ENCODE measurements around the gene SH2B2.

DNA sequence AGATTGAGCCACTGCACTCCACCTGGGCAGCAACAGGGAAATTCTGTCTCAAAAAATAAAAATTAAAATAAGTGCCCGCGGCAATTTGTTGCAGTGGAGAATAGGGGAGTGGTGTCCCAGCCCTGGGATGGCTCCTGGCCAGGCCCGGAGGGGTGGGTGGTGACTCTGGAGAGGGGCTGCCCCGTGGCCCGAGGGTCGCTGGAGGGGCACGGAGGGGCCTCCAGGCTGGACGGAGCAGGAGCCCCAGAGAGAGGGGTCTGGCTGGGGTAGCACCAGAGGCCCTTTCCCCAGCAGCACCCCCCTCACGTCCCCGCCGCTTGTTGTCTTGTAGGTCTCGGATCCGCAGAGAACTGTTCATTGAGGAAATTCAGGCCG lies 38.6 kb upstream of the SH2B2 start:
- no peak for TF ChIP-seq EZH2 (IDR thresholded peaks at IDR 0.05; ENCODE audit: borderline replicate concordance, low read depth, low read length, severe bottlenecking)
- TF ChIP-seq, protein P1, sequence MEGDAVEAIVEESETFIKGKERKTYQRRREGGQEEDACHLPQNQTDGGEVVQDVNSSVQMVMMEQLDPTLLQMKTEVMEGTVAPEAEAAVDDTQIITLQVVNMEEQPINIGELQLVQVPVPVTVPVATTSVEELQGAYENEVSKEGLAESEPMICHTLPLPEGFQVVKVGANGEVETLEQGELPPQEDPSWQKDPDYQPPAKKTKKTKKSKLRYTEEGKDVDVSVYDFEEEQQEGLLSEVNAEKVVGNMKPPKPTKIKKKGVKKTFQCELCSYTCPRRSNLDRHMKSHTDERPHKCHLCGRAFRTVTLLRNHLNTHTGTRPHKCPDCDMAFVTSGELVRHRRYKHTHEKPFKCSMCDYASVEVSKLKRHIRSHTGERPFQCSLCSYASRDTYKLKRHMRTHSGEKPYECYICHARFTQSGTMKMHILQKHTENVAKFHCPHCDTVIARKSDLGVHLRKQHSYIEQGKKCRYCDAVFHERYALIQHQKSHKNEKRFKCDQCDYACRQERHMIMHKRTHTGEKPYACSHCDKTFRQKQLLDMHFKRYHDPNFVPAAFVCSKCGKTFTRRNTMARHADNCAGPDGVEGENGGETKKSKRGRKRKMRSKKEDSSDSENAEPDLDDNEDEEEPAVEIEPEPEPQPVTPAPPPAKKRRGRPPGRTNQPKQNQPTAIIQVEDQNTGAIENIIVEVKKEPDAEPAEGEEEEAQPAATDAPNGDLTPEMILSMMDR (IDR thresholded peaks at IDR 0.05; ENCODE audit: extremely low read depth in 1 of 2, insufficient read depth in 1 of 2, low read depth in 1 of 2, low read length in 2 of 2): no peak
- TF ChIP-seq, protein P2, sequence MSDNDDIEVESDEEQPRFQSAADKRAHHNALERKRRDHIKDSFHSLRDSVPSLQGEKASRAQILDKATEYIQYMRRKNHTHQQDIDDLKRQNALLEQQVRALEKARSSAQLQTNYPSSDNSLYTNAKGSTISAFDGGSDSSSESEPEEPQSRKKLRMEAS (IDR thresholded peaks at IDR 0.05; ENCODE audit: insufficient read depth, insufficient read length): no peak
- TF ChIP-seq POLR2A (IDR thresholded peaks at IDR 0.05; ENCODE audit: low read depth, low read length): no peak
- TF ChIP-seq JUN (IDR thresholded peaks at IDR 0.05; ENCODE audit: borderline replicate concordance, insufficient read depth, insufficient read length, low read depth): no peak
- no peak for TF ChIP-seq POLR2AphosphoS5 (IDR thresholded peaks at IDR 0.05; ENCODE audit: insufficient read depth, low read depth, low read length)

All from endothelial cell of umbilical vein (primary cell).